ENCODE measurements around the gene LRRC9. TPM values are rescaled to one million over a fixed set of nuclear protein-coding genes. Genes with fewer than 3 reads are reported as not detected.

Gene LRRC9
- total and polyA plus RNA-seq, 2 donors (not counting 1 experiment from before 2014, with no cell fraction given), result not detected

DNA sequence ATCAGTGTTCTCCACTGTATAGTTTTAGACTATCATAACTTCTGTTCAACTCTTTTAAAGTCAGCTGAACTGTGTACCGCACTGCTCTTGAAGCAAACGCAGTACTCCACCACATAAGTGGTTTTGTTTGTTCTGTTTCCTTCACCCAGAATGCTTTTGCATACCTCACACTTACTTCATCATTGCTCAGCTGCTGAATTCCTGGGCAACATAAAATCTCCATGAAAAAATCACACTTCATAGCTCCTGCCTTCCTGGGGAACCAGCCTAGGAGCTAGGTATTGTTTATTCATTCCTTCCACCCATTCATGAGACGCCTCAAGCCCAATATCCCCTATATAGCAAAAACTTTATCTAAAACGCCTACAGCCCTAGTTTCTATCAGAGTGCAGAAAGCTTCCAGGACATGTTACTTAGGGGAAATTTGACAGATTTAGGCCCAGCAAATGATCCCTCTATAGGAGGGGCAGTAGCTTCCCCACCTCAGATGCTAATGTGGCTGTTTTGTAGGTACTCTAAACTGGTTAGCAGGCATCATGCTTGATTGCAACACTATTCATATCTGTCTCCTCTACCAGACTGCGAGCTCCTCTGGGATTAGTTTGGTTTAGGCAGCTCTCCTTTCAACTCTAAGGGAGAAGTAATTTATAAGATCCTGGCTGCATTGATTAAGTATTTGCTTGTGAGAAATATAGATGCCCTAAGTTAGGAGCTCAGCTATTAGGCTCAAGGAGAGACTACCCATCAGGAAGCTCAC, 44.5 kb downstream of the LRRC9 start:
- H3K4me3 ChIP-seq (ENCODE audit: control extremely low read depth in 1 of 5, extremely low read depth in 1 of 5, insufficient read depth in 1 of 5, low read depth in 2 of 5, low read length in 4 of 5), result peak overlapping the region in 3 of 5 experiments; percentile 18 to 63 (median 55)
- H2AFZ ChIP-seq (ENCODE audit: insufficient read depth, low read depth, low read length, poor library complexity, severe bottlenecking), result peak overlapping the region; percentile 70
- H4K20me1 ChIP-seq (ENCODE audit: control insufficient read depth, insufficient read depth, low read length, poor library complexity, severe bottlenecking), result no peaks in the 10 kb centered on the region
- Mint-ChIP-seq H3K4me1 (peaks cover 13% of the 10 kb centered on the region), H3K9me3 (ENCODE audit: insufficient read depth) (no peaks in the 10 kb centered on the region), H3K27ac (peak overlapping the region; percentile 88), H3K27me3 (no peaks in the 10 kb centered on the region), H3K4me3 (peak overlapping the region; percentile 86)
- ATAC-seq (ENCODE audit: low read depth) (peak; percentile 11), DNase-seq (no peak)
- H3K4me2 ChIP-seq (replicated peaks; ENCODE audit: low read depth, low read length, poor library complexity, severe bottlenecking), result peak overlapping the region; percentile 68
- peak overlapping the region; percentile 62 for H3K9ac ChIP-seq (ENCODE audit: low read length)
- peaks cover 0 to 2% (median 2%) of the 10 kb centered on the region in 3 donors for H3K9me3 ChIP-seq (ENCODE audit: control extremely low read depth in 1 of 3, control insufficient read depth in 2 of 3, insufficient read depth in 1 of 3, low read length in 2 of 3)
- no peaks in the 10 kb centered on the region for H3K36me3 ChIP-seq (replicated peaks in 1 of 2; ENCODE audit: control extremely low read depth in 1 of 2, control insufficient read depth in 1 of 2, extremely low read depth in 1 of 2, insufficient read depth in 2 of 2, low read length in 1 of 2)
- WGBS (ENCODE audit: insufficient coverage), result 25% methylated on average over 2 of the region's 5 CpGs
- H3K27me3 ChIP-seq (replicated peaks in 1 of 4; ENCODE audit: control extremely low read depth in 1 of 4, control insufficient read depth in 3 of 4, insufficient read depth in 4 of 4, low read length in 3 of 4), result no peaks in the 10 kb centered on the region
- H3K79me2 ChIP-seq (ENCODE audit: control insufficient read depth, insufficient read depth, low read length), result no peaks in the 10 kb centered on the region
- POLR2A ChIA-PET, result interaction anchor here (0.6 kb wide), 1 partner anchor 11 kb away, joined by 4 read pairs; no protein-coding TSS in a partner anchor
- peaks cover 10 to 15% of the 10 kb centered on the region in 2 donors for H3K4me1 ChIP-seq (ENCODE audit: control insufficient read depth in 2 of 2, insufficient read depth in 2 of 2, low read length in 2 of 2)
- TF ChIP-seq CTCF (IDR thresholded peaks at IDR 0.05) (no peak), EZH2 (IDR thresholded peaks at IDR 0.05; ENCODE audit: borderline replicate concordance, insufficient read depth, low read depth, low read length, poor library complexity, severe bottlenecking) (no peak)
- intact Hi-C loops (cut with micrococcal nuclease), result loop anchor here (1.0 to 5.0 kb wide), 6 partner anchors 98 to 368 kb away; partner anchors contain the start of genes DHRS7, PCNX4 and PPM1A
- H3K27ac ChIP-seq (ENCODE audit: low read length in 2 of 2), result peak overlapping the region; percentile 86
- CTCF ChIA-PET, result interaction anchor here (0.6 to 10.1 kb wide), 33 partner anchors 8 to 499 kb away, joined by 3 to 254 read pairs (median 4); partner anchors contain the start of genes DHRS7, GPR135, JKAMP and L3HYPDH

DNA sequence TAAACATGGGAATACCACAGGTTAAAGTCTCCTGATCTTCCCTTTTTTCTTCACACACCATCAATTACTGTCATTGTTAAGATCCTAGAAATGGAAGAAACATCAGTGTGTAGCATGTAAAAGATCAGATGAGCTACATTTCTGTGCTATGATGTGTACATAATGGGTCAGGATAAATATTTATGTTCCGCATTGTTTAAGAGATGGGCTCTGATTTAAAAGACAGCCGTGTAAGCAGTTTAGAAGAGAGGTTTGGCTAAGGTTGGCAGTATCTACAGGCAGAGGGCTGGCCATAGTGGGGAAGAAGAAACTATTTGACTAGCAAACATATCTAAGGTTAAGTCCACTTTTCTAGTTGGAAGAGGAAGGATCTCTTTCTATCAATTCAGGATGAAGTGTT, 49.4 kb downstream of the LRRC9 start:
- no peaks in the 10 kb centered on the region for H3K9me3 Mint-ChIP-seq (ENCODE audit: insufficient read depth)
- H3K4me2 ChIP-seq (replicated peaks; ENCODE audit: low read depth, low read length, poor library complexity, severe bottlenecking), result no peak overlapping the region
- intact Hi-C loops (cut with micrococcal nuclease), result loop anchor here (5.0 kb wide), 2 partner anchors 93 to 363 kb away; no protein-coding TSS in a partner anchor
- no peak overlapping the region for H3K4me3 ChIP-seq (ENCODE audit: control extremely low read depth in 1 of 5, extremely low read depth in 1 of 5, insufficient read depth in 1 of 5, low read depth in 2 of 5, low read length in 4 of 5)
- no peak overlapping the region for H3K4me3 Mint-ChIP-seq
- H3K27me3 ChIP-seq (replicated peaks in 1 of 4; ENCODE audit: control extremely low read depth in 1 of 4, control insufficient read depth in 3 of 4, insufficient read depth in 4 of 4, low read length in 3 of 4), result peaks cover 0 to 5% (median 0%) of the 10 kb centered on the region in 4 experiments
- H4K20me1 ChIP-seq (ENCODE audit: control insufficient read depth, insufficient read depth, low read length, poor library complexity, severe bottlenecking), result no peaks in the 10 kb centered on the region
- peaks cover 11% of the 10 kb centered on the region for H3K4me1 Mint-ChIP-seq
- CTCF ChIA-PET, result interaction anchor here (0.6 to 10.1 kb wide), 3 partner anchors 126 to 381 kb away, joined by 3 to 254 read pairs (median 3); no protein-coding TSS in a partner anchor
- H3K27ac ChIP-seq (ENCODE audit: low read length in 2 of 2), result no peak overlapping the region
- H3K4me1 ChIP-seq (ENCODE audit: control insufficient read depth in 2 of 2, insufficient read depth in 2 of 2, low read length in 2 of 2), result peaks cover 6 to 7% of the 10 kb centered on the region in 2 donors
- H3K79me2 ChIP-seq (ENCODE audit: control insufficient read depth, insufficient read depth, low read length), result no peaks in the 10 kb centered on the region
- no peak for TF ChIP-seq CTCF (IDR thresholded peaks at IDR 0.05)
- no peak for TF ChIP-seq EZH2 (IDR thresholded peaks at IDR 0.05; ENCODE audit: borderline replicate concordance, insufficient read depth, low read depth, low read length, poor library complexity, severe bottlenecking)
- H3K27ac Mint-ChIP-seq, result no peak overlapping the region
- no peaks in the 10 kb centered on the region for H3K9me3 ChIP-seq (ENCODE audit: control extremely low read depth in 1 of 3, control insufficient read depth in 2 of 3, insufficient read depth in 1 of 3, low read length in 2 of 3)
- no peaks in the 10 kb centered on the region for H3K27me3 Mint-ChIP-seq
- no peaks in the 10 kb centered on the region for H3K36me3 ChIP-seq (replicated peaks in 1 of 2; ENCODE audit: control extremely low read depth in 1 of 2, control insufficient read depth in 1 of 2, extremely low read depth in 1 of 2, insufficient read depth in 2 of 2, low read length in 1 of 2)
- no peak for ATAC-seq (ENCODE audit: low read depth)
- no peak overlapping the region for H2AFZ ChIP-seq (ENCODE audit: insufficient read depth, low read depth, low read length, poor library complexity, severe bottlenecking)
- 100% methylated on average over 2 of the region's 2 CpGs for WGBS (ENCODE audit: insufficient coverage)
- DNase-seq, result no peak
- POLR2A ChIA-PET, result no interaction called here
- H3K9ac ChIP-seq (ENCODE audit: low read length), result no peak overlapping the region

Measured in B cell (primary cell).